HepG2 (cell line): Measurements from ENCODE around the gene PANK4. TPM values are rescaled to one million over a fixed set of nuclear protein-coding genes. Genes with fewer than 3 reads are reported as not detected.

Experiments
- ATAC-seq: fragments of 200-7000 bp; cut with Tn5 transposase; 3 replicates; pipeline ENCODE4 v1.9.1; 2020; ENCODE audit warnings: mild to moderate bottlenecking, moderate library complexity
- BruUV-seq: library from RNA; stranded (reverse); fragments of 400-500 nt; replicated peaks from 2 replicates; lab custom pipeline; 2021; lab: Mats Ljungman, UMichigan
- CTCF ChIA-PET: fragments of 300-600 bp; formaldehyde crosslinking; extraction: SDS; loops from one replicate; lab custom pipeline; 2021; ENCODE audit warnings: low total read pairs, inconsistent platforms, low intra/inter-chr PET ratio; lab: Yijun Ruan, JAX
- POLR2A ChIA-PET: fragments of 350-600 bp; sonication (Branson Sonifier 250); formaldehyde crosslinking; loops from one replicate; lab custom pipeline; 2020; ENCODE audit warnings: antibody characterized with exemption, inconsistent platforms; lab: Yijun Ruan, JAX
- DNase-seq: peaks from one replicate; pipeline ENCODE4 v3.0.0-alpha.2; 2015; ENCODE audit warnings: low spot score
- FAIRE-seq: peaks from 3 replicates; lab custom pipeline; 2011; peaks lifted over from hg19 to GRCh38; lab: Jason Lieb, UNC
- H2AFZ ChIP-seq: one replicate; pipeline ENCODE4 v1.6.1; 2011; ENCODE audit warnings: low read length, inconsistent platforms
- H3K27ac ChIP-seq: fragments of 300-600 bp; 3 replicates; pipeline ENCODE4 v1.8.0; 2011; ENCODE audit warnings: mixed run types, mild to moderate bottlenecking, mixed read lengths, low read length, inconsistent platforms; ENCODE audit not compliant: insufficient read depth; ENCODE audit errors: extremely low read length
- H3K27me3 ChIP-seq, 2 experiments: fragments of 200-600 bp in 1 of 2; 2 replicates in 1 of 2; 3 replicates in 1 of 2; pipeline versions ENCODE4 v1.6.0 to v1.8.0; 2011; ENCODE audit warnings: low read length in 2 of 2, mild to moderate bottlenecking in 2 of 2, moderate library complexity in 2 of 2, inconsistent platforms in 1 of 2; ENCODE audit not compliant: insufficient read depth in 2 of 2, control insufficient read depth in 1 of 2
- H3K36me3 ChIP-seq, 2 experiments: fragments of 200-600 bp in 1 of 2; replicated peaks in 1 of 2; 2 replicates in 1 of 2; 3 replicates in 1 of 2; pipeline versions ENCODE4 v1.5.1 to v1.8.0; 2011; ENCODE audit warnings: low read length in 2 of 2, inconsistent platforms in 1 of 2; ENCODE audit not compliant: insufficient read depth in 2 of 2, control insufficient read depth in 1 of 2
- H3K4me1 ChIP-seq: 2 replicates; pipeline ENCODE4 v1.5.1; 2012; ENCODE audit warnings: low read length, inconsistent platforms; ENCODE audit not compliant: insufficient read depth
- H3K4me2 ChIP-seq: 2 replicates; pipeline ENCODE4 v1.6.0; 2011; ENCODE audit warnings: low read depth, low read length, inconsistent platforms
- H3K4me3 ChIP-seq, 3 experiments: fragments of 200-600 bp in 1 of 3; sonication (generic), shearing (Covaris generic) in 1 of 3; replicated peaks in 1 of 3; 2 replicates each; pipeline ENCODE4 v1.5.1; 2011 to 2016; ENCODE audit warnings: low read length in 3 of 3, inconsistent platforms in 2 of 3, low read depth in 2 of 3, mild to moderate bottlenecking in 2 of 3, control low read depth in 1 of 3, mixed read lengths in 1 of 3; ENCODE audit not compliant: insufficient read depth in 1 of 3
- H3K79me2 ChIP-seq: one replicate; pipeline ENCODE4 v1.6.1; 2011; ENCODE audit warnings: low read length, inconsistent platforms; ENCODE audit not compliant: insufficient read depth
- H3K9ac ChIP-seq: 2 replicates; pipeline ENCODE4 v1.6.0; 2011; ENCODE audit warnings: mild to moderate bottlenecking, low read depth, low read length, inconsistent platforms; ENCODE audit not compliant: insufficient read depth
- H3K9me3 ChIP-seq: 2 replicates; pipeline ENCODE4 v1.5.1; 2012; ENCODE audit warnings: mild to moderate bottlenecking, low read length
- H4K20me1 ChIP-seq: 2 replicates; pipeline ENCODE4 v1.6.0; 2011; ENCODE audit warnings: inconsistent platforms, mild to moderate bottlenecking, low read length, moderate library complexity; ENCODE audit not compliant: insufficient read depth
- ATF7 ChIP-seq, 2 experiments: fragments of 450-650 bp in 1 of 2; sonication (generic) in 1 of 2; formaldehyde crosslinking in 1 of 2; IDR thresholded peaks; 2 replicates each; pipeline versions ENCODE4 v1.4.0 to v1.6.1; 2016 to 2020; ENCODE audit warnings: antibody characterized with exemption in 1 of 2, mild to moderate bottlenecking in 1 of 2, missing genetic modification reagents in 1 of 2
- HDAC1 ChIP-seq: sonication (generic); formaldehyde crosslinking; IDR thresholded peaks from 2 replicates; pipeline ENCODE4 v1.5.1; 2020; ENCODE audit warnings: mild to moderate bottlenecking, missing genetic modification reagents
- RBFOX2 ChIP-seq: fragments of 200-400 bp; formaldehyde crosslinking; IDR thresholded peaks from 2 replicates; pipeline ENCODE4 v1.6.1; 2017; ENCODE audit warnings: low read depth, mild to moderate bottlenecking, low read length
- ZC3H13 ChIP-seq: sonication (generic); formaldehyde crosslinking; IDR thresholded peaks from 2 replicates; pipeline ENCODE4 v1.8.1; 2023; ENCODE audit warnings: mild to moderate bottlenecking, missing genetic modification reagents, moderate library complexity
- ZNF44 ChIP-seq: sonication (generic); formaldehyde crosslinking; IDR thresholded peaks from 2 replicates; pipeline ENCODE4 v1.5.1; 2020; ENCODE audit warnings: mild to moderate bottlenecking, missing genetic modification reagents
- ZNF546 ChIP-seq: sonication (generic); formaldehyde crosslinking; conservative IDR thresholded peaks from 2 replicates; pipeline ENCODE4 v1.8.1; 2023; ENCODE audit warnings: mild to moderate bottlenecking, missing genetic modification reagents
- WGBS: methylation state at CpG from one replicate; pipeline ENCODE4 v1.1.6; 2017; ENCODE audit warnings: low lambda C conversion rate; 5-methylcytosine and 5-hydroxymethylcytosine counted together
- in situ Hi-C: cut with HindIII; loops from 2 replicates; pipeline ENCODE4 v1.10.0; 2017; ENCODE audit warnings: low pct_unique_long_range_greater_than_20kb; ENCODE audit not compliant: extremely low pct_ligation_motif_present
- intact Hi-C: fragments of 100-400 bp; cut with micrococcal nuclease; formaldehyde crosslinking; loops from one replicate; pipeline ENCODE4 v1.10.0; 2022; ENCODE audit not compliant: unreplicated experiment
- polyA plus RNA-seq, 8 experiments: library from polyadenylated mRNA; depleted of rRNA in 3 of 8; stranded (reverse) in 7 of 8; unstranded in 1 of 8; fragments of >200 nt; fragmentation: Illumina TruSeq in 4 of 8; extraction: Trizol in 4 of 8; gene quantifications; 2 replicates each; pipeline versions ENCODE4 v1.2.1 to v1.2.3, GENCODE V29; 2011 to 2016; ENCODE audit warnings: low read depth in 4 of 8, missing spikeins in 1 of 8, mixed read lengths in 1 of 8; ENCODE audit not compliant: insufficient read depth in 1 of 8
- total RNA-seq, 5 experiments: library from RNA; depleted of rRNA; stranded (reverse); fragments of >200 nt; fragmentation: Illumina TruSeq; extraction: Trizol; gene quantifications; 2 replicates each; pipeline ENCODE4 v1.2.3, GENCODE V29; 2016; ENCODE audit warnings: low read depth in 1 of 5
- TF ChIP-seq, protein P1 (sequence below): IDR thresholded peaks from 2 replicates; pipeline ENCODE4 v1.6.1; 2016
- TF ChIP-seq, protein P2 (sequence below): sonication (generic); formaldehyde crosslinking; IDR thresholded peaks from 2 replicates; pipeline ENCODE4 v1.5.0; 2020; ENCODE audit warnings: missing genetic modification reagents, mild to moderate bottlenecking, borderline replicate concordance
- TF ChIP-seq, protein P3 (sequence below): sonication (generic); formaldehyde crosslinking; IDR thresholded peaks from 2 replicates; pipeline ENCODE4 v1.4.0; 2020; ENCODE audit warnings: missing genetic modification reagents, borderline replicate concordance
- TF ChIP-seq, protein P4 (sequence below): sonication (generic); formaldehyde crosslinking; IDR thresholded peaks from 2 replicates; pipeline ENCODE4 v1.8.1; 2023; ENCODE audit warnings: mild to moderate bottlenecking, moderate library complexity, missing genetic modification reagents

Gene PANK4
- total and polyA plus RNA-seq, 2 of the 13 experiments (the other 11 are each of a cell fraction or from before 2014, with no cell fraction given): 17.4 to 19.3 TPM

DNA sequence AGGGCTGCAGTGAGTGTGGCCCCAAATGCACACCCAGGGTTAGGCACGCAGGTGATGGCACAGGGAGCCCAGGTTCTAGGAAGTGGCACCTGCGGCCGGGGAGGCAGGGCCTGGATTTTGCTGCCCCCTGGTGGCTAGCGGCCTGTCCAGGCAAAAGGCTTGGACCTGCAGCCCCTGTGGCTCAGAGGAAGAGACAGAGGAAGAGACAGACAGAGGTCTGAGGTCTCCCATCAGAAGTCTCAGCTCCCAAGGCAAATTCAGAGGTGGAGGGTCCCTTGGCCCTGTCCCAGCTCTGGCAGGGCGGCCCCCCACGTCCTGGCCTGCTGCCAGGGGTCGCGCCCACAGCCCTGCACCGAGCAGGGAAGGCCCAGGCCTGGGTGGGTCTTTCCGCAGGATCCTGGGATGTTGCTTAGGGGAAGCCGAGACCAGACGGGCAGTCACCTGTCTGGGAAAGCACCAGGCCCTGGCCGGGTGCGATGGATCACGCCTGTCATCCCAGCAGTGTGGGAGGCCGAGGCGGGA, 21.7 kb upstream of the PANK4 start (continued):
- TF ChIP-seq, protein P1, sequence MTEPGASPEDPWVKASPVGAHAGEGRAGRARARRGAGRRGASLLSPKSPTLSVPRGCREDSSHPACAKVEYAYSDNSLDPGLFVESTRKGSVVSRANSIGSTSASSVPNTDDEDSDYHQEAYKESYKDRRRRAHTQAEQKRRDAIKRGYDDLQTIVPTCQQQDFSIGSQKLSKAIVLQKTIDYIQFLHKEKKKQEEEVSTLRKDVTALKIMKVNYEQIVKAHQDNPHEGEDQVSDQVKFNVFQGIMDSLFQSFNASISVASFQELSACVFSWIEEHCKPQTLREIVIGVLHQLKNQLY: no peak
- TF ChIP-seq RBFOX2 (no peak), ZNF44 (CRISPR knock-in tag) (peak; percentile 10; the same call in 1 of the 2 replicates)
- TF ChIP-seq, protein P2, sequence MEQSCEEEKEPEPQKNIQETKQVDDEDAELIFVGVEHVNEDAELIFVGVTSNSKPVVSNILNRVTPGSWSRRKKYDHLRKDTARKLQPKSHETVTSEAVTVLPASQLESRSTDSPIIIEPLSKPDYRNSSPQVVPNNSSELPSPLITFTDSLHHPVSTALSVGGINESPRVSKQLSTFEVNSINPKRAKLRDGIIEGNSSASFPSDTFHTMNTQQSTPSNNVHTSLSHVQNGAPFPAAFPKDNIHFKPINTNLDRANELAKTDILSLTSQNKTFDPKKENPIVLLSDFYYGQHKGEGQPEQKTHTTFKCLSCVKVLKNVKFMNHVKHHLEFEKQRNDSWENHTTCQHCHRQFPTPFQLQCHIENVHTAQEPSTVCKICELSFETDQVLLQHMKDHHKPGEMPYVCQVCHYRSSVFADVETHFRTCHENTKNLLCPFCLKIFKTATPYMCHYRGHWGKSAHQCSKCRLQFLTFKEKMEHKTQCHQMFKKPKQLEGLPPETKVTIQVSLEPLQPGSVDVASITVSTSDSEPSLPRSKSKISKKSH: 0 out of 2 replicates have a peak, but pooled peaks have one; percentile 19
- TF ChIP-seq, all 625 proteins: peak for 78

DNA sequence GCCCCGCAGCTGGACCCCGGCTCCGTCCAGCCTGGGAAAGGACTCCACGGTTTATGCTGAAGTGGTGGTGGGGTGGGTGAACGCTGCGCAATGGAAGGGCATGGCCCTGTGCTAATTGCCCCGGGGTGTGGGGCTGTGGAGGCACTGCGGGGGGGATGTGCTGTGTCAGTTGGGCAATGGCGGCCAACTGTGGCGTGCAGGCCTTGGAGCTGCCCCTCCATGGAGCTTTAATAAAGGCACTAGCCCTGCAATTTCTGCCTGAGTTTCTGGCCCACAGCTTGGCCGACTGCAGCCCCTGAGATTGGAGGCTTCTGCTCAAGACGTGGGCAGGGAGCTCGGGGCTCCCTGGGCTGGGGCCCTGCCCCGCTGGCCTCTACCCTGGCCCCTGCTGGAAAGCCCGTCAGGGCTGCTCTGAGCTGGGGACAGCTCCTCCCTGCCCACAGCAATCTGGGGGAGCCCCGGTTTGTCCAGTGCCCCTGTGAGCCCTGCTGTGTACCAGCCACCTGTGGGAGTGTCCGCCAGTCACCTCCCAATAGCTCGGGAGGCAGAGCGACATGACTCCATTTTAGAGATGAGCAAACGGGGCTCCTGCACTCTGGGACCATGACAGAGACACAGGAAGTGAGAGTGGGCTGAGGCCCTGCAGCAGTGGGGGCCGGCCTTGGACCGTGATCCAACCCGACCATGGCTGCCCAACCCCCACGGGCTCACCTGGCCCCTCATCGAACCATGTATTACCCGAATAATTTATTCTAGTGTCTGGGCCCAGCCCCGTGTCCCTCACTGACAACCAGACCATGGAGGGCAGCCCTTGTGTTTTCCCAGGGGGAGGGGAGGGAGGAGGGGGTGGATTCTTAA, 21.0 kb upstream of the PANK4 start:
- intact Hi-C loops (loop anchor here (1.0 to 2.0 kb wide), 2 partner anchors 21 to 133 kb away; partner anchors contain the start of gene PANK4), in situ Hi-C loops (loop anchor here (5.0 kb wide), 1 partner anchor 135 kb away; the partner anchor contains the start of gene PEX10)
- CTCF ChIA-PET: interaction anchor here (1.0 to 2.0 kb wide), 3 partner anchors 18 to 133 kb away, joined by 3 to 18 read pairs (median 9); no protein-coding TSS in a partner anchor
- FAIRE-seq: no peak
- Histone ChIP-seq H3K4me1 (peaks cover 78% of the 10 kb centered on the region), H2AFZ (no peak overlapping the region), H3K27ac (peak overlapping the region; percentile 55), H3K4me3 (peak overlapping the region; percentile 61 to 80 (median 64)), H4K20me1 (no peaks in the 10 kb centered on the region), H3K4me2 (peak overlapping the region; percentile 85), H3K9ac (peak overlapping the region; percentile 76), H3K79me2 (no peaks in the 10 kb centered on the region), H3K9me3 (no peaks in the 10 kb centered on the region), H3K27me3 (peaks cover 0 to 3% of the 10 kb centered on the region in 2 experiments; a peak in 1 of 5 replicates), H3K36me3 (no peaks in the 10 kb centered on the region)
- WGBS: no CpG with 5 or more reads among the region's 27 CpGs
- DNase-seq: no peak
- no TSS peak for BruUV-seq
- ATAC-seq: no peak; the same call in 2 of the 3 replicates
- POLR2A ChIA-PET: interaction anchor here (0.6 to 3.4 kb wide), 9 partner anchors 9 to 1308 kb away, joined by 3 to 38 read pairs (median 5); partner anchors contain the start of genes MORN1, PANK4, PEX10 and PRXL2B
- TF ChIP-seq, protein P3, sequence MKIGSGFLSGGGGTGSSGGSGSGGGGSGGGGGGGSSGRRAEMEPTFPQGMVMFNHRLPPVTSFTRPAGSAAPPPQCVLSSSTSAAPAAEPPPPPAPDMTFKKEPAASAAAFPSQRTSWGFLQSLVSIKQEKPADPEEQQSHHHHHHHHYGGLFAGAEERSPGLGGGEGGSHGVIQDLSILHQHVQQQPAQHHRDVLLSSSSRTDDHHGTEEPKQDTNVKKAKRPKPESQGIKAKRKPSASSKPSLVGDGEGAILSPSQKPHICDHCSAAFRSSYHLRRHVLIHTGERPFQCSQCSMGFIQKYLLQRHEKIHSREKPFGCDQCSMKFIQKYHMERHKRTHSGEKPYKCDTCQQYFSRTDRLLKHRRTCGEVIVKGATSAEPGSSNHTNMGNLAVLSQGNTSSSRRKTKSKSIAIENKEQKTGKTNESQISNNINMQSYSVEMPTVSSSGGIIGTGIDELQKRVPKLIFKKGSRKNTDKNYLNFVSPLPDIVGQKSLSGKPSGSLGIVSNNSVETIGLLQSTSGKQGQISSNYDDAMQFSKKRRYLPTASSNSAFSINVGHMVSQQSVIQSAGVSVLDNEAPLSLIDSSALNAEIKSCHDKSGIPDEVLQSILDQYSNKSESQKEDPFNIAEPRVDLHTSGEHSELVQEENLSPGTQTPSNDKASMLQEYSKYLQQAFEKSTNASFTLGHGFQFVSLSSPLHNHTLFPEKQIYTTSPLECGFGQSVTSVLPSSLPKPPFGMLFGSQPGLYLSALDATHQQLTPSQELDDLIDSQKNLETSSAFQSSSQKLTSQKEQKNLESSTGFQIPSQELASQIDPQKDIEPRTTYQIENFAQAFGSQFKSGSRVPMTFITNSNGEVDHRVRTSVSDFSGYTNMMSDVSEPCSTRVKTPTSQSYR (CRISPR knock-in tag): 0 out of 2 replicates have a peak, but pooled peaks have one; percentile 12
- TF ChIP-seq HDAC1 (CRISPR knock-in tag) (no peak), ZNF546 (CRISPR knock-in tag) (0 out of 2 replicates have a peak, but pooled peaks have one; percentile 4), ZC3H13 (CRISPR knock-in tag) (peak; percentile 81), ATF7 (IDR thresholded peaks at IDR 0.05) (no peak), ATF7 (CRISPR knock-in tag; IDR thresholded peaks at IDR 0.05) (0 out of 2 replicates have a peak, but pooled peaks have one; percentile 23)
- TF ChIP-seq, protein P4, sequence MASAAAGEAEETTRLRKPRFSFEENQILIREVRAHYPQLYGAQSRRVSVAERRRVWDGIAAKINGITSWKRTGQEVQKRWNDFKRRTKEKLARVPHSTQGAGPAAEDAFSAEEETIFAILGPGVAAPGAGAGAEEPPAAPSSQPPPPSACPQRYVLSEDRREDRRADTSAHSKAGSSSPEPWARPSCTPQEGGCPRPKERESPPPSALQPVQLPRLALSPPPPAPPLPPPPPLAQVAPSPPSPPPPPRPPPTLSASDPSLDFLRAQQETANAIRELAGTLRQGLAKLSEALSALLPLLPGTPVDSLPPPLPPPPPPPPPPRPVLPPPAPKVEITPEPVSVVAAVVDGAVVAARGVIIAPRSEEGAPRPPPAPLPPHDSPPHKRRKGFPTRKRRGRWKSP (CRISPR knock-in tag): 0 out of 2 replicates have a peak, but pooled peaks have one; percentile 47
